ENCODE measurements around the gene VPS37C.
"Not testable (repeated sequence)": the region's sequence is repeated elsewhere in the genome, so short reads cannot be mapped to it uniquely, and the experiment has no call there.

Gene VPS37C

DNA sequence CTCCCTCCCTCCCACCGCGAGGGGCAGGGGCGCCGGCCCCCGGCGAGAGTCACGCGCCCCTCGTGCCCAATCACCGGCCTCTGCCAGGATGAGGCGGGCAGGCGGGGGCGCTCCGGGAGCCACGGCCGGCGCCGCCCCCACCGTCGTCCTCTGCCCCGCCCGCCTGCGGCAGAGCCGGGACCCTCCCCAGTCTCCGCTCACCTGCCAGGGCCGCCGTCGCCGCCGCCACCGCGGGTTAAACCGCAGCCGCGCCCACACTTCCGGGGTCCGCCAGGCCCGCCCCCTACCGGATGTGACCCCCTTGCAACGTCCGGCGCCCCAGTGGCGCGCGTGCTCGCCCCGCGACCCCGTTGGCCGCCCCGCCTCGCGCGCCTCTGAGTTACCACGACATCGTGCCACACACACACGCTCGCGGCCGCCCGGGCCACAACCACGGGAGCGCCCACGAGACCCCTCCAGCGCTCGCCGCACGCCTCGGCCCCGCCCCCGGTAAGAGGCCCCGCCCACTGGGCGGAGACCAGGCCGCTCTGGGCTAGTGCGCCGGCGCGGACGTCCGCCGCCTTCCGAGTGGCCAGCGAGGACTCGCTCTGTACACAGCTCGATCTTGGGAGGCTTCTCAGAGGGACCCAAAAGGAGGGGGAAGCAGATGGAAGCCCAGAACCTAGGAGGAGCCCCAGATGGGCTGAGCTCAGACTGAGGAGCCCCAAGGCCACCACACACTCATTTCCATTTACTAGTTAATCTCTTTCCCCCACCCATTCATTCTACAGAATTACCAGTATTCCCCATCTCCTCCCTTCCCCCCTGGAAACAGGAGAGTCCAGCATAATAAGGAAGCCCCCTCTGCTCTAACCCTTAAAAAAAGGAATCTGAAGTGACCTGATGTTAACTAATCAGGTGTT is at the start of gene VPS37C:
Gene VPS37C (minus strand): TSS at position 237 of the 902 bp plus-strand sequence. CDS start 22,597 bp downstream, outside the sequence.
- DNase-seq = peak; percentile 93 to 95

DNA sequence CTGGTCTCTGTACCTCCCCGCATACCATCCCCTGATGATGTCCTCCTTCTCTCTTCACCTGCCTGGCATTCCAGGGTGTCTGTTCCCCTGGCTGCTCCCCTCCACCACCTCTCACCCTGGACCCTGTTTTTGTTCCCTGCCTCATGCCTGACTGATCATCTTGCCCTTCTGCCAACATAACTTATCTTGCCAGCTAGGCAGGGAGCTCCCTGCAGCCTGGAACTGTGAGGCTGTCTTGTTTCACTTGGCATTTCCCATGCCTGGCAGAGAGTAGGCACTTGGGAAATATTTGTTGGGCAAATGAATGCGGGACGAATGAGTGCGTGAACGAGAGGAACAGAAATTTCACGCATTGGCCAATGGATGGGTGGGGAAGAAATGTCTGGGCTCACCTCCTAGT is 49.4 kb upstream of the VPS37C start:
- not testable (repeated sequence) for DNase-seq

DNA sequence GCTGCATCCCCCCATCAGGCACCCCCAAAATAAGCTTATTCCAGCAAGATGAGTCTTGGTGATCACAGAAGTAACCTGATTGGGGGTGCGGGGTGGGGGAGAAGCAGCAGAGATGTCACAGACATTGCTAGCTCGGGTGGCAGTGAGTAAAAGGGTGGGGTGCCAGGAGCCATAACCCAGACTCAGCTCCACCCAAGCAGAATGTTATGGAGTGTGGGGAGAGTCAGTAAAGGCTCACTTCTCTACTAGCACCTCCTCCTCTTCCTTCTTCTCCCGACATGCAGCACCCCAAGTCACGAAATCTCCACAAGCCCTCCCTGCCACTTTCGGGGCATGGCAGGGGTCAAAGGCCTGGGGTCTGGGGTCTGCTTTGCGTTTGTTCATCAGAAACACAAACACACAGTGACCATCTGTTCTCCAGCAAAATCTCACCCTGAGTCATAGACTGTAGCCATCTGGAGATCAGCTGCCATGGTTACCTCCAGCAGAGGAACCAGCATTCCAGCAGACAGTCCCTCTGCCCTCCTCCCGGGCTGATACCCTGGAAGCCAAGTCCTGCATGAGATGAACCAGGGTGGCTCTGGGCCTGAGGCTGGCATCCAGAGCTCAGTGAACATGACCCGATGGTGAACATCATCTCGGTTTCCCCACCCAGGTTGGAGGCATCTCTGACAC is 46.5 kb upstream of the VPS37C start:
- DNase-seq = not testable (repeated sequence)

DNA sequence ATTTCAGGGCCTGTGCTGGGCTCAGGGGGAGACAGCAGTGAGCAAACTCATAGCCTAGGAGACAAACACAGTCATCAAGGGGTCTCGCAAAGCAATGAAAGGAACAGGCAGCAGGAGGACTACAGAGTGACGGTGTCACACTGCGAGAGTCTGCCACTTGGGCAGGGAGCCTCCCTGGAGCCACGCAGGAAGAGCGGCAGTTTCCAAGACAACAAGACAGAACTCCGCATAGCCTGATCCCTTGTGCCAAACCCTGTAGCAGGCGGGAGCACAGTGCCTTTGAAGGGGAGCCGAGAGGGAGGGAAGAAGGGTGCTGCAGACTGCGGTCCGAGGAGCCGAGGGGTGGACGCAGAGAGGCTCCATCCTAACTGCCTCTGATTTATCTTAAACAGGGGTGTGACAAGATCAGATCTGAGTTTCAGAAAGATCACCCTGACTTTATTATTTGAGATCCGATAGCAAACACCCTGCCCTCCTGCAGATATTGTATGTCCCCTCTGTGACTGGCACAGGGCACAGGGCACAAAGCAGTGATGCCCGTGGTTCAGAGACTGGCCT is 43.4 kb upstream of the VPS37C start:
- DNase-seq = not testable (repeated sequence)

DNA sequence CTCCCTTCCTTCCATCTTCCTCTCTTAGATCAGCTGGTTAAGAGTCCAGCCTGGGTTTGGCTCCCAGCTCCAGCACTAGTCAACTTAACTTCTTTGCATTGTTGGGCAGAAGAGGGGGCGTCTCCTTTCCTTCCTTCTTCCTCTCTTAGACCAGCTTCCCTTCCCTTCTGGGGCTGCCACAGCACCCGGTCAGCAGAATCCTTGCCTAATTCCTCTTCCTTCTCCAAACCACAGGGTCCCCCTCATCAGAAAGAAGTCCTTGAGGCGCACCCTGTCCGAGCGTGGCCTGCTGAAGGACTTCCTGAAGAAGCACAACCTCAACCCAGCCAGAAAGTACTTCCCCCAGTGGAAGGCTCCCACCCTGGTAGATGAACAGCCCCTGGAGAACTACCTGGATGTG is 42.6 kb upstream of the VPS37C start:
- not testable (repeated sequence) for DNase-seq

DNA sequence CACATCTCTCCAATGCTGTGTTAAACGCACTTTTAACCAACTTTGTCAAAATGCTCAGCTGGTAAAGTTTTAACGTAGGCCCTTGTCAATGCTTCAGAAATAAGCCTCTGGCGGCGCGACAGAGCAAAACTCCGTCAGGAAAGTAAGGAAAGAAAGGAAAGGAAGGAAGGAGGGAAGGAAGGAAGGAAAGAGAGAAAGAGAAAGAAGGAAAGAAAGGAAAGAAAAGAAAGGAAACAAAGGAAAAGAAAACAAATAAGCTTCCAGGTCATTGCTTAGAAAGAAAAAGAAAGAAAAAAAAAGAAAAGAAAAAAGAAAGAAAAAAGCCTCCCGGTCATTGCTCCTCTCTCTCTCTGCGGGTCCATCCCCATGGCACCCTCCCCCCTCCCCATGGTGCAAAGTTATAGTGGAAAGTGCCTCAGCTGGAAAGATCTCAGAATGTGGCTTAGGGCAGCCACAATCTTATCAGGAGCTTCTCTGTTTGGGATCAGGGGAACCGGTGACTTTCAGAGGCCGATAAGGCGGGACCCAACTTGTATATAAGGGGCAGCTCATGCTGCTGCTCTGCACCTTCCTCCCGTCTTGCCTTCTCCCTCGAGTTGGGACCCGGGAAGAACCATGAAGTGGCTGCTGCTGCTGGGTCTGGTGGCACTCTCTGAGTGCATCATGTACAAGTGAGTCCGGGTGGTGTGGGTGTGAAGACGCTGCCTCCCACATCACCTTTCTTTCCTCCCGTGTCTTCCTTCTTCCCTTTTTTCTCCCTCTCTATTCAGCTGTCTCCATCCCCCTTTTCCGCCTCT is 41.9 kb upstream of the VPS37C start, which contains the start of gene PGA3:
Gene PGA3 (plus strand): TSS at position 566 of the 797 bp plus-strand sequence. CDS start 50 bp downstream, at position 616.
- not testable (repeated sequence) for DNase-seq

DNA sequence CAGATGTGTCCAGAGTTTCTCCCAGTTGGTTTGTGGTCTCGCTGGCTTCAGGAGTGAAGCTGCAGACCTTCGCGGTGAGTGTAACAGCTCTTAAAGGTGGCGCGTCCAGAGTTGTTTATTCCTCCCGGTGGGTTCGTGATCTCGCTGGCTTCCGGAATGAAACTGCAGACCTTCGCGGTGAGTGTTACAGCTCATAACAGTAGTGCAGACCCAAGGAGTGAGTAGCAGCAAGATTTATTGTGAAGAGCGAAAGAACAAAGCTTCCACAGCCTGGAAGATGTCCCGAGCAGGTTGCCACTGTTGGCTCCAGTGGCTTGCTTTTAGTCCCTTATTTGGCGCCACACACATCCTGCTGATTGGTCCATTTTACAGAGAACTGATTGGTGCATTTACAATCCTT is 40.2 kb upstream of the VPS37C start:
- DNase-seq = no peak

DNA sequence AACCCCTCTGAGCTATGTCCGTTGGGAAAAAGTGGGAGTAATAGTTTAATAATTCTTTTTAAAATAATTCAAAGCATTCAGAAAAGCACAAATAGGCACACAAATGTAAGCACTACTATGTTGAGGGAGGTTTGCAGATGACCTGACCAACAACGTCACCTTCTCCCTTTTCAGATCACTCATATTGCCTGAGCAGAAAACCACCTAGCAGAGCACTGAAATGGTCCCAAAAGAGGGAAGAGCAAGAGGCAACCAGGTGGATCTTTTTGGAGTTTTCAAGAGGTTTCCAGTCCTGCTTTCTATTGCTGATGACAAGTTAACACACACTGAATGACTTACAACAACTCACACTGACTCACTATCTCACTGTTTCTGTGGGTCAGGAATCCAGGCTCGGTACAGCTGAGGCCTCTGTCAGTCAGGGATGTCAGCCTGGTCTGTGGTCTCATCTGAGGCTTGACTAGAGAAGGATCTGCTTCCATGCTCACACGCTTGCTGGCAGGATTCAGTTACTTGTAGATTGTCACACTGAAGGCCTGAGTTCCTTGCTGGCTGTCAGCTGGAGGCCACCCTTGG is 37.8 kb upstream of the VPS37C start:
- no peak for DNase-seq

DNA sequence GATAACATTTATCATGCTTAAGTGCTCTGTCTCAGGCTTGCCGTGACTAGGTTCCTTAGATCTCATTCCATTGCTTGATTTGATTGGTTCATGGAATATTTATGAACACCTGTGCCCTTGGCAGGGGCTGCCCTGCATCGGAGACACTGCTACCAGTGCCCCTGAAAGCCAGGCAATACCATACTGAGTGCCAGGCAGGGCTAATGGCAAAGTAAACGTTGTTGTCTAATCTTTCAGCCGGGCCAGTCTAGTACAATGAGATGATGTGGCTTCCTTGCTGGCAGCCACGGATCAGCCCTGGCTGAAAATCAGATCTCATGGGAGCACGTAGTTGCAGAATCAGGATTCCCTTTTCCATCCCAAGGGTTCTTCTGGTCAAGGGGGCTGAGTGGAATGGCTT is 37.1 kb upstream of the VPS37C start:
- DNase-seq = no peak

DNA sequence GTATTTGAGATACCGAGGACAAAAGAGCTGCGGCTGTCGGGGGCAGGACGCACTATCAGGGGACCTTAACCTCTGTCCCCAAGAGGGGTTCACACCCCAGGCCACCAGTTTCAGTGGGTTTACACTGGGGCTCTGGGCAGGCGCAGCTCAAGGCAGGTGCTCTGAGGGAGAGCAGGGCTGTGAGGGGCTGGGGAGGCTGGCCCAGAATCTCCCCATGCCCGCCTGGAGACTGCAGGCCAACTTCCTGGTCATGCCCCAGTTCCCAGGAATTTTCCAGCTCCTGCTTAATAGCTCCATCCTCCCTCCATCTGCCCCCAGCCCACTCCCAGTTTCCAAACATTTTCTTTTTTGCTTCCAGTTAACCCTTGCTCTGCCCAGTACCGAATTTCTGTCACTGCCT is 34.5 kb upstream of the VPS37C start:
- no peak for DNase-seq

DNA sequence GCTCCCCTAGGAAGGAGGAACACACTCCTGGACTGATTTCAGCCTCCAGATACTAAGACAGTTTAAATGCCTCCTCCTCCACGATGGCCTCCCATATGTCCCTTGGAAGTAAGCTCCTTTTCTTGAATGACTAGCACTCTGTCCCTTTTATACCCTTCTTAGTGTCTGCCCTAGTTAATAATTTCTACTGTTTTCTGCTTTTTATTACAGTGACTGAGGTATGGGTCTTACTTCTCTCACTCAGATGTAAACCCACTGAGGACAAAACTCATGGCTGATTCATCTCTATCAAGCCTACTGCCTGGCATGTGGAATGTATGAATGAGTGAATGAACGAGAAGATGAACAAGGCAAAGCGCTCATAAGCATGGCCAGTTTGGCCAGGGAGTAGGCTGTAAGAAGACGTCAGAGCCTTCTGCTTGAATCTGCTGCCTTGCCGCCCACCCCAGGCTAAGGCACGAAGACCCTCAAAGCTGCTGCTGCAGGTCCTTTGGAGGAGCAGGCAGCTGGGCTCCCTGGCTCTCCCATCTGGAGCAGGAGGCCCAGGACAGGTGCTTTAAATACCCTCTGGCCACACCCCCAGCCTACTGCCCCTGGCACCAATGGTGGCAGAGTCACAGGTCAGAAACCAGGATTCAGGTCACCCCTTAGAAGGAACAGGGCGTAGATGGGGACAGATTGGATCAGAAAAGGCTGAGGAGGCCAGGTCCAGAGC is 33.9 kb upstream of the VPS37C start:
- no peak for DNase-seq

DNA sequence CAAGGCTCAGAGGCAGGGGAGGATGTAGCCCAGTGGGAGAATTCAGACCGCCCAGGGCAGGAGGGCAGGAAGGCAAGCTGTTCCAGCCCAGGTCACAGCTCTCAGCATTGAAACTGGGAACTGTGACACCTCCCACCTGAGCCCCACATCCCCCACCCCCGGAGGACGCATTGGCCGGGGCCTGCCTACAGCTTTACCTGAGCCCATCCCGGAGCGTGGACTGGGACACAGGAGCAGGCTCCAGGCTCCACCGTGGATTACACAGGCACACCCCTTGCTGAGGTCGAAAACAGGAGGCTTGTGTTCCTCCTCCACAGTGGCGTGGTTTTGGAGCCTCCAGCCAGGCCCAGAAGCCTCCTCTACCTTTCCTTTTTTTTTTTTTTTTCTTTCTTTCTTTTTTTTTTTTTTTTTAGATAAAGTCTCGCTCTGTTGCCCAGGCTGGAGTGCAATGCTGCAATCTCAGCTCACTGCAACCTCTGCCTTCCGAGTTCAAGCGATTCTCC is 33.0 kb upstream of the VPS37C start:
- no peak for DNase-seq

DNA sequence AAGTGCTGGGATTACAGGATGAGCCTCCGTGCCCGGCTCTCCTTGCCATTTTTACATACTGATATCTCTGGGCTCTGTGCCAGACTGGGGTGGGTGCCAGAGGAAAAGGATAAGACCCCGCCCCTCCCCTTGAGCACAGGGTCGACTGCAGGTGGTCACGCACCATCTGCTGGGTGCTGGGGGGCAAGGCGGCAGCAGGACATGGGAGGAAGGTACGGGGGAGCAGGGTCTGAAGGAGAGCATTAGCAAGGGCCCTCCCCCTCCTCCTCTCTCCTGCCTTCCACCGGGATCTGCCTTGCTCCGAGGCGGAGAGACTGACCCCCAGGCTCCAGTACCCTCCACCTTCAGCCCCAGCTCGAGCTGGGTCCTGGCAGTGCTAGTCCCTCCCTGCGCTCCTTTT is 32.4 kb upstream of the VPS37C start:
- no peak for DNase-seq

DNA sequence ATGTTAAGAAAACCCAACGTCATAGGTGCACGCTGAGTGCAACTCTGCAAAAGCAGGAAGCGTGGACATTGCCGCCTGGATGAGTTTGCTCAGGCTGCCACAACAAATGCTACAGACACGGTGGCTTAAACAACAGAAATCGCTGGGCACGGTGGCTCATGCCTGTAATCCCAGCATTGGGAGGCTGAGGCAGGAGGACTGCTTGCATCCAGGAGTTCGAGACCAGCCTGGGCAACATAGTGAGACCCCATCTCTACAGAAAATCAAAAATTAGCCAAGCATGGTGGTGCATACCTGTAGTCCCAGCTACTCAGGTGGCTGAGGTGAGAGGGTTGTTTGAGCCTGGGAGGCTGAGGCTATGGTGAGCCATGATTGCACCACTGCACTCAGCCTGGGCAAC is 28.7 kb upstream of the VPS37C start:
- DNase-seq = no peak

DNA sequence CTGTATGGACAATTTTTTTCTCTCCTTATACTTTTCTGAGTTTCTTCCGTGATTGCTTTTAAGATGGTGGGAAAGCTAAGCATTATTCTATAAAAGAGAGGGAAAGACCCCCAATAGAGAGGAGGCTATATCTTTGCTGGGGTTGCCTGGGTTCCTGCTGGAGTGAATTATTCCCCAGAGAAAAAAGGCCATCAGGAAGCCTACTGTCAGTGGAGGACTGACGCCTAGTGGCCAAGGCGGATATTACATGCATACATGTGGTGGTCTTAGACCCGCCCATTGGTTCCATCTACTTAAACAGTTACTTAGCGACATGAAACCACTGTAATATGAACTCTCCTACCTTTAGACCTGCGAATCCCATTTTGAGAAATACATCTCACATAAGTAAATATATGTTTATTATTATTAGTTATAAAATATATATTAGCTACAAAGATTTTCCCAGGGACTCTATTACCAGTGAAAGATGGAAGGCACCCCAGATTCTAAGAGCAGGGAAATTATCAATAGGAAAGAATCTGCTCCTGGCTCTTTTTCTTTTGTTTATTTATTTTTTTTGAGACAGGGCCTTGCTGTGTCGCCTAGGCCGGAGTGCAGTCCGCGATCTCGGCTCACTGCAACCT is 26.4 kb upstream of the VPS37C start:
- DNase-seq = peak; percentile 86 to 88

DNA sequence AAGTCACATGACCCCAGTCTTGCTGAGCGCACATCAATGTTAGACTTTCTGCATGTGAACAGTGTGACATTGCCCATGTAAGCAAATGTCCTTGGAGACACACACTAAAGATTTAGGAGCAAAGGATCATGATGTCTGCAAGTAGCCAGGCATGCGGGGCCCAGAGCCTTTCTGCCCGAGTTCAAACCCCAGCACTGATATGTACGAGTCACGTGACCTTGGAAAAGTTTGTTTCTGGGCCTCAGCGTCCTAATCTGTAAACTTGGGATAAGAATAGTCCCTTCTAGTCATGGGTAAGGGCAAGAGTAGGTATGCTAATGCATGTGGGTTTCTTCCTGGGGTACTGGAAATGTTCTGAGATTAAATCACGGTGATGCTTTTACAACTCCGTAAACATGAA is 25.3 kb upstream of the VPS37C start:
- DNase-seq = no peak

DNA sequence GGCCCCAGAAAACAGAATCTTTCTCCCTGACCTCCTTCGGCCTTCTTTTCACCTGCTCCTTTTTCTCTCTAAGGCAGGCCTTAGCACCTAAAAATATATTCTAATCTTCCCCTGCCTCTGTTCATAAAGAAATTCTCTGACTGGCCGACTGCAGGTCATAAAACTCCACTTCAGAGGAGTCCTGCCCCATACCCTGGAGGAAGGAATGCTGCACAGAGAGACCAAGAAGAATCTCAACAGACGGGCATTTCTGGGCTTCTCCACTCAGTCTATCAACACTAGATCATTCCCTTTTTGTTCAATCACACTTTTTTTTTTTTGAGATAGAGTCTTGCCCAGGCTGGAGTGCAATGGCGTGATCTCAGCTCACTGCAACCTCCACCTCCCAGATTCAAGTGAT is 22.4 kb upstream of the VPS37C start:
- DNase-seq = no peak

DNA sequence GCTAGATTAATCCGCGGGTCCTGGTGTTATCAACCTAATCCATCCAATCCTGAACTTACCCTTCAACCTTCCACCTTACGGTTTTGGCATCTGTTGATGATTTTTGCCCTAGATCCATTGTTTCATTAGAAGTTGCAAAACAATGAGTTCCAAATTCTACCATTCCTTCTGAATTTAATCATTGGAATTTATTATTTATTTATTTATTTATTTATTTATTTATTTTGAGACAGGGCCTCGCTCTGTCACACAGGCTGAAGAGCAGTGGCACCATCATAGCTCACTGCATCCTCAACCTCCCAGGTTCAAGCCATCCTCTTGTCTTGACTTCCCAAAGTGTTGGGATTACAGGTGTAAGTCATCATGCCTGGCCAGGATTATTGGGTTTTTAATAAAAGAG is 20.3 kb upstream of the VPS37C start:
- DNase-seq = no peak

DNA sequence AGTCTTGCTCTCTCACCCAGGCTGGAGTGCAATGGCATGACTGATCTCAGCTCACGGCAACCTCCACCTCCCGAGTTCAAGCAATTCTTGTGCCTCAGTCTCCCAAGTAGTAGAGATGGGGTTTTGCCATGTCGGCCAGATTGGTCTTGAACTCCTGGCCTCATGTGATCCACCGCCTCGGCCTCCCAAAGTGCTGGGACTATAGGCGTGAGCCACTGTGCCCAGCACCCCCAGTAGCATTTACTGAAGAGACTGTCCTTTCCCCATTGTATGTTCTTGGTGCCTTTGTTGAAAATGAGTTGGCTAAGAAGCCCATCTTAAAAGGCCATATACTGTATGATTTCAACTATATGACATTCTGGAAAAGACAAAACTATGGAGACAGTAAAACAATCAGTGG is 19.0 kb upstream of the VPS37C start:
- not testable (repeated sequence) for DNase-seq

DNA sequence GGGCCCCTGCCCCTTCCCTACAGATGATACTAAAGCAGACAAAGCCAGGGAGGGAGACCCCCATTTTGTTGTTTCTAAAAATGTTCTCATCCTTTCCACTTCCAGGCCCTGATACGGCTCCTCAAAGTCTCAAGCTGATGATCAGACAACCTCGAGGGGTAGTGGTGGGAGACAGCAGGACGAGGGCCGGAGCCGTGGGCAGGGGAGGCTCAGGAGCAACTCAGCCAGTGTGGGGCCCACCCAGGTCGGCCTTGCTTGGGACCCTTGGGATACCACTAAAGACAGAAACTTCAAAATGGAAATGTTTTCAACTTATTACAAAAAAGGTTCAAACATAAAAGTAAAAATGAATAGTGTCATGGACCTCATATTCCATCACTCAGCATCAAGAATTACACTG is 15.2 kb upstream of the VPS37C start:
- no peak for DNase-seq

DNA sequence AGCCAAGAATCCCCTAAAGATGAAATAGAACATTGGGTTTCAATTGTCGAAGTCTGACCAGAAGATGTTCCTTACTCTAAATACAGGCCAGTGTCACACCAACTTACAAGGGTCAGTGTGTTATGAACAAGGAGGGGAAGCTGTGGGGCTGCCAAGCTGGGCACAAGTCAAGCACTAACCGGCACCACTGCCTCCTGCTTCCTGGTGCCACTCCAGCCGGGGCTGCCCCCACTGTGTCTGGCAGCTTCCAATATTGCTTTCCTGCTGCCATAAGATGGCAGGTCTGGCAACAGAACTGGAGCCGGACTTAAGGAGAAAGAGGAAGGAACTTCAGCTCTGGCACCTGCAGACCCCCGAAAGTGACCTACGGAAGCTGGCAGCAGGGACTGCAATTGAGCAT is 13.7 kb upstream of the VPS37C start:
- no peak for DNase-seq
